Hepatocyte (in vitro differentiated cells): Measurements from ENCODE around the gene RASAL2.
"Not testable (repeated sequence)": the region's sequence is repeated elsewhere in the genome, so short reads cannot be mapped to it uniquely, and the experiment has no call there.

Source experiments
- CTCF ChIP-seq: fragments of 200-600 bp; sonication (generic); IDR thresholded peaks from 2 replicates; pipeline ENCODE4 v1.5.1; 2016; ENCODE audit warnings: antibody characterized with exemption, mild to moderate bottlenecking; ENCODE audit not compliant: poor library complexity
- EZH2 ChIP-seq: fragments of 200-600 bp; sonication (generic); IDR thresholded peaks from 2 replicates; pipeline ENCODE4 v1.6.1; 2016; ENCODE audit warnings: antibody characterized with exemption, mild to moderate bottlenecking, borderline replicate concordance
- EZH2phosphoT487 ChIP-seq: fragments of 200-600 bp; sonication (generic); IDR thresholded peaks from one replicate; pipeline ENCODE4 v1.6.1; 2018; ENCODE audit warnings: antibody characterized with exemption, mild to moderate bottlenecking, low read depth, moderate library complexity; ENCODE audit not compliant: unreplicated experiment, severe bottlenecking

GRCh38 chr1:178120520-178121052, 26.7 kb downstream of the RASAL2 start:
- TF ChIP-seq CTCF, EZH2, EZH2phosphoT487: not testable (repeated sequence)
